ENCODE measurements around the gene TRIM47. TPM values are rescaled to one million over a fixed set of nuclear protein-coding genes. Genes with fewer than 3 reads are reported as not detected.
A peak's percentile ranks its signal among the peaks of the same experiment; 100 is the strongest.

TRIM47 gene
- total and polyA plus RNA-seq, 2 of the 13 experiments (the other 11 are each of a cell fraction or from before 2014, with no cell fraction given), result 33.5 to 82.0 TPM

DNA sequence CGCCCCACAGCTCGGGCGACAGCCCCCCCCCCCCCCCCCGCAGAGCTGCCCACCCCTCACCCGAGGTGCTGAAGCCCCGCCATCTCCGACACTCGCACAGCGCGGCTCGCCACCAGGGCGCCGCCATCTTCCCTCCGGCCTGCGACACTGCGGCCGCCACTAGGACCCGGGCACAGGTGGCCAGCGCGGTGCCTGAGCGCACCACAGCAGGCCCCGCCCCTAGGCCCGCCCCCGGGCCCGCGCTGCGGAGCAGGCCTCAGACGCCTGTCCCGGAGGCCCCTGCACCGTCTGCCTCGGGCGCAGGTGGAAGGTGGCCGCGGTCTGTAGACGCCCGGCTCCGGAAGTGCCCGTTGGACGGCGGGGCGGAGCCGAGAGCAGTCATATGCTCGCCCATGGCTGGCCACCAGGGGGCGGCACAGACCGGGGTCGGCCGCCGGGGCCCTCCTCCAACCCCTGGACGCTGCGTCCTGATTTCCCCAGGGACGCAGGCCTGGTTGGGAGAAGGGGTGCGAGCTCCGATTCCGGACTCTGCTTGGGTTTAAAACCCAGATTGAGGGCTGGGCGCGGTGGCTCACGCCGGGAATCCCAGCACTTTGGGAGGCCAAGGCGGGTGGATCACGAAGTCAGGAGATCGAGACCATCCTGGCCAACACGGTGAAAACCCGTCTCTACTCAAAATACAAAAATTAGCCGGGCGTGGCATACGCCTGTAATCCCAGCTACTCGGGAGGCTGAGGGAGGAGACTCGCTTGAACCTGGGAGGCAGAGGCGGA, 26.6 kb upstream of the TRIM47 start, which contains the start of gene MRPL38 (continued):
- TF ChIP-seq, protein P1, sequence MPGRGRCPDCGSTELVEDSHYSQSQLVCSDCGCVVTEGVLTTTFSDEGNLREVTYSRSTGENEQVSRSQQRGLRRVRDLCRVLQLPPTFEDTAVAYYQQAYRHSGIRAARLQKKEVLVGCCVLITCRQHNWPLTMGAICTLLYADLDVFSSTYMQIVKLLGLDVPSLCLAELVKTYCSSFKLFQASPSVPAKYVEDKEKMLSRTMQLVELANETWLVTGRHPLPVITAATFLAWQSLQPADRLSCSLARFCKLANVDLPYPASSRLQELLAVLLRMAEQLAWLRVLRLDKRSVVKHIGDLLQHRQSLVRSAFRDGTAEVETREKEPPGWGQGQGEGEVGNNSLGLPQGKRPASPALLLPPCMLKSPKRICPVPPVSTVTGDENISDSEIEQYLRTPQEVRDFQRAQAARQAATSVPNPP (CRISPR knock-in tag; IDR thresholded peaks at IDR 0.05), result peak; percentile 93
- TF ChIP-seq CERS6 (CRISPR knock-in tag; IDR thresholded peaks at IDR 0.05), result no peak
- TF ChIP-seq, protein P2, sequence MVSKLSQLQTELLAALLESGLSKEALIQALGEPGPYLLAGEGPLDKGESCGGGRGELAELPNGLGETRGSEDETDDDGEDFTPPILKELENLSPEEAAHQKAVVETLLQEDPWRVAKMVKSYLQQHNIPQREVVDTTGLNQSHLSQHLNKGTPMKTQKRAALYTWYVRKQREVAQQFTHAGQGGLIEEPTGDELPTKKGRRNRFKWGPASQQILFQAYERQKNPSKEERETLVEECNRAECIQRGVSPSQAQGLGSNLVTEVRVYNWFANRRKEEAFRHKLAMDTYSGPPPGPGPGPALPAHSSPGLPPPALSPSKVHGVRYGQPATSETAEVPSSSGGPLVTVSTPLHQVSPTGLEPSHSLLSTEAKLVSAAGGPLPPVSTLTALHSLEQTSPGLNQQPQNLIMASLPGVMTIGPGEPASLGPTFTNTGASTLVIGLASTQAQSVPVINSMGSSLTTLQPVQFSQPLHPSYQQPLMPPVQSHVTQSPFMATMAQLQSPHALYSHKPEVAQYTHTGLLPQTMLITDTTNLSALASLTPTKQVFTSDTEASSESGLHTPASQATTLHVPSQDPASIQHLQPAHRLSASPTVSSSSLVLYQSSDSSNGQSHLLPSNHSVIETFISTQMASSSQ (IDR thresholded peaks at IDR 0.05; ENCODE audit: low read depth), result no peak
- TF ChIP-seq, protein P2 (CRISPR knock-in tag; IDR thresholded peaks at IDR 0.05; ENCODE audit: borderline replicate concordance), result peak; percentile 76; the same call in 1 of the 2 replicates
- peak; percentile 97; the same call in 1 of the 2 replicates for TF ChIP-seq CSRNP1 (CRISPR knock-in tag; IDR thresholded peaks at IDR 0.05)
- TF ChIP-seq, protein P3, sequence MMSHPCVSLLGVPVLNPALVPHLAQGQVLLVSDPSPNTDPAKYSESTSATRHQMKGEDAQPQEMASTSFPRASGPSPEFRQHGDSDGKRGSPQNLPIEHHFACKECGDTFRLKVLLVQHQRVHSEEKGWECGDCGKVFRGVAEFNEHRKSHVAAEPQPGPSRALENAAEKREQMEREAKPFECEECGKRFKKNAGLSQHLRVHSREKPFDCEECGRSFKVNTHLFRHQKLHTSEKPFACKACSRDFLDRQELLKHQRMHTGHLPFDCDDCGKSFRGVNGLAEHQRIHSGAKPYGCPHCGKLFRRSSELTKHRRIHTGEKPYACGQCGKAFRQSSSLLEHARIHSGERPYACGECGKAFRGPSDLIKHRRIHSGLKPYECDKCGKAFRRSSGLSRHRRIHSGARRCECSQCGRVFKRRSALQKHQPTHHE (CRISPR knock-in tag; IDR thresholded peaks at IDR 0.05; ENCODE audit: borderline replicate concordance), result peak; percentile 99
- TF ChIP-seq PHF8 (CRISPR knock-in tag; IDR thresholded peaks at IDR 0.05), result peak; percentile 78
- peak; percentile 88; the same call in 1 of the 2 replicates for TF ChIP-seq ZNF337 (CRISPR knock-in tag; IDR thresholded peaks at IDR 0.05; ENCODE audit: borderline replicate concordance, low read depth)
- TF ChIP-seq ZNF629 (CRISPR knock-in tag; conservative IDR thresholded peaks at IDR 0.05), result peak; percentile 65
- TF ChIP-seq, protein P4, sequence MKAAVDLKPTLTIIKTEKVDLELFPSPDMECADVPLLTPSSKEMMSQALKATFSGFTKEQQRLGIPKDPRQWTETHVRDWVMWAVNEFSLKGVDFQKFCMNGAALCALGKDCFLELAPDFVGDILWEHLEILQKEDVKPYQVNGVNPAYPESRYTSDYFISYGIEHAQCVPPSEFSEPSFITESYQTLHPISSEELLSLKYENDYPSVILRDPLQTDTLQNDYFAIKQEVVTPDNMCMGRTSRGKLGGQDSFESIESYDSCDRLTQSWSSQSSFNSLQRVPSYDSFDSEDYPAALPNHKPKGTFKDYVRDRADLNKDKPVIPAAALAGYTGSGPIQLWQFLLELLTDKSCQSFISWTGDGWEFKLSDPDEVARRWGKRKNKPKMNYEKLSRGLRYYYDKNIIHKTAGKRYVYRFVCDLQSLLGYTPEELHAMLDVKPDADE (CRISPR knock-in tag; IDR thresholded peaks at IDR 0.05), result 0 out of 2 replicates have a peak, but pooled peaks have one; percentile 63
- peak; percentile 100 for TF ChIP-seq RAD21 (CRISPR knock-in tag; IDR thresholded peaks at IDR 0.05)
- TF ChIP-seq ZNF670 (CRISPR knock-in tag; IDR thresholded peaks at IDR 0.05; ENCODE audit: borderline replicate concordance), result peak; percentile 94
- no peak for TF ChIP-seq ZNF720 (CRISPR knock-in tag; IDR thresholded peaks at IDR 0.05)
- peak; percentile 2; the same call in 1 of the 2 replicates for TF ChIP-seq SOX13 (IDR thresholded peaks at IDR 0.05)
- peak in 1 of 2 experiments; percentile 75; a peak in 2 of 4 replicates for TF ChIP-seq SOX13 (CRISPR knock-in tag; conservative IDR thresholded peaks at IDR 0.05 in 1 of 2, IDR thresholded peaks at IDR 0.05 in 1 of 2)
- TF ChIP-seq GLI4 (CRISPR knock-in tag; IDR thresholded peaks at IDR 0.05; ENCODE audit: borderline replicate concordance), result peak; percentile 79
- TF ChIP-seq ARNT2 (CRISPR knock-in tag; IDR thresholded peaks at IDR 0.05; ENCODE audit: low read depth), result peak; percentile 94

Data from HepG2 (cell line).